Measurements from ENCODE around the gene STX8.

The STX8 gene

DNA sequence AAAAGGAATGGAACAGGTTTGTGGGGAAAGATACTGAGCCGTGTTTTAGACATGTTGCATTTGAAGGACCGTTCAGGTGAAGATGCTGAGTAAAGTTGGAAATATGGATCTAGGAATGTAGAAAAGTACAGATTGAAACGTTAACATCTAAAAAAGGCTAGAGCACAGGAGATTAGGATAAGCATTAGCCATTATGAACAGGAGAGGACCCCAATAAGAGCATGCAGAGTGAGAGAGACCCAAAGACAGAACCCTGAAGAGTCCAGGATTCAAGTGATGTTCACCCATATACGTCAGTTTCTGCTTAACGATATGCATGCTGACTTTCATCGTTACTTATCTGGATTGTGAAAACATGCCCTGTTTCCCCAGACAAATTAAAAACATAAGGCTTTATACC is 140.5 kb downstream of the STX8 start:
- DNase-seq, result no peak

DNA sequence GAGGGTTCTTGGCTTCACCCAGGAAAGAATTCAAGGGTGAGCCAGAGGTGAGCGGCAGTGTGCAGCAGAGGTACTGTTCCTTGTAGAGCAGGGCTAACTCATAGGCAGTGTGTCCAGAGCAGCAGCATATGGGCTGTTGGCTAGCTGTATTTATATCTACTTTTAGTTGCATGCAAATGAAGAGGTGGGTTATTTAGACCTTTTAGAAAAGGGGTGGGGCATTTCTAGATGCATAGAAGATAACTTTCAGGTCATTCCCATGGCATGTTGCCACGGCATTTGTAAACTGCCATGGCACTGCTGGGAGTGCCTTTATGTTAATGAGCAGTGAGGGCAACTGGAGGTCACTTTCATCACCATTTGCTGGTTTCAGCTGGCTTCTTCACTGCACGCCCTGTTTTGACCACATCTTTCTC is 141.0 kb downstream of the STX8 start:
- DNase-seq, result no peak

DNA sequence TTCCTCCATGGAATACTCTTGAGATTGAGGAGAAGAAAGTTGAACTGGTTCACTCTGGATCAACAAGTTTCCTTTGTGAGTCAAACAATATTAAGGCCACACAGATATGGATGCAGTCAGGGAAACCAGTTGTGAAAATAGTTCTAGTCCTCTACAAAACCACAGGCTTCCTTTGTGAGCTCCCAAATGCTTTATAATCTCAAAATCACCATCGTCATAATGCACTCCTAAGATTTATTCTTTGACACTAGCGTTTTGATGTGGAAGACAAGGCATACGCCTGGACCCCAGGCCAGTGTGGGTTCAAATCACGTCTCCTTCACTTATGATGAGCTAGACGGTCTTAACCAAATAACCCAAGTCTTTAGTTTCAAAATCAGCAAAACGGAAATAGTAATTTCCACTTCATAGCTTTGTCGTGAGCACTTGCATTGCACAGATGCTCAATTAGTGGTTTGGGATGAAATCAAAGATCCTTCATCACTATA is 142.6 kb downstream of the STX8 start:
- DNase-seq, result peak; percentile 32

DNA sequence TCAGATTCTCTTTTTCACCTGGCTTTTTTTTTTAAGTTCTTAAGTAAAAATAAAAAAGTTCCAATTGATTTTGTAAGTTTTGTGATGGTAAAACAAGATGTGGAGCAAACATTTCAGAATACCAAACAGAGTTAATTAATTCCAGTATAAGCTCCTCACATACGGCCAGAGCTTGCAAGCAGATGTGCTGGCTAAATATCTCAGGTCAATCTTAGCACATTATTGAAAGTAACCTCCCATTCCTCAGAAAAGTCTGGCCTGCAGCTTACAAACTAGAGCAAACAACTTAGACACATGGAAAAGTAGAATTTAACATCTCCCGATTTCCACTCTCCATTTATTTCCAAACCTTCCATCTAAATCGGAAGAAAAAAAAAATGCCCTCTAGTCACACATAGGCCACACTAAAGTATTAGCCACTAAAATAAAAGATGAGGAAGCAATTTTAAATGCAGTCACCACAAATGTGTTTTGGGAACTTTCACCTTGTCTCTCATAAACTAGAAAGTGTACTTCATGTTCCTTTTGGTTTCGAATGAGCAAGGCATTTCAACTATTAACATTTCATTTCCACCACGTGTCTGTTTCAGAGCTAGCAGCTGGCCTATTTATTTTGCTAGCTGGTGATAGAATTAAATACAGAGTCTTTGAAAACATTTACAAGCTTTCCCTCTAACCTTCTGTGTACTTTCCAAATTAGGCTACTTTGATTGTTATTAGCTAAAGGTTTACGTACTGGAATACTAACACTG is 143.3 kb downstream of the STX8 start:
- peak; percentile 30 for DNase-seq

DNA sequence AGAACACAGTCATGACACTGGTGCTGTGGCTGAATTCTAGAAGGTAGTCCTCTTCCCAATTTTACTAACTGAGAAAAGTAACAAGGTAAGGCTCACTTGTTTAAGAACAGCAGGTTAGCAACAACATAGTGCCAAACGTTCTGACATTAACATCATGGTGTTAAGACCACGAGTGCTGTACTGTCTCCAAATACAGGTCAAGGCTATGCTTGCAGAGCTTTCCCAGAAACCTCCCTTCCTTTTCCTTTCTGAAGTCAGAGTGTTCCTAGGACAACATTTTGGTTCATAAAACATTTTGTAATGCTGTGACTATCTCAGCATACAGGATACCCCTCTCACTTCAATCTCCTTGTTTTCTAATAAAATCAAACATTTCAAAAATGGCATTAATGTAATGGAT is 144.0 kb downstream of the STX8 start:
- DNase-seq, result no peak

DNA sequence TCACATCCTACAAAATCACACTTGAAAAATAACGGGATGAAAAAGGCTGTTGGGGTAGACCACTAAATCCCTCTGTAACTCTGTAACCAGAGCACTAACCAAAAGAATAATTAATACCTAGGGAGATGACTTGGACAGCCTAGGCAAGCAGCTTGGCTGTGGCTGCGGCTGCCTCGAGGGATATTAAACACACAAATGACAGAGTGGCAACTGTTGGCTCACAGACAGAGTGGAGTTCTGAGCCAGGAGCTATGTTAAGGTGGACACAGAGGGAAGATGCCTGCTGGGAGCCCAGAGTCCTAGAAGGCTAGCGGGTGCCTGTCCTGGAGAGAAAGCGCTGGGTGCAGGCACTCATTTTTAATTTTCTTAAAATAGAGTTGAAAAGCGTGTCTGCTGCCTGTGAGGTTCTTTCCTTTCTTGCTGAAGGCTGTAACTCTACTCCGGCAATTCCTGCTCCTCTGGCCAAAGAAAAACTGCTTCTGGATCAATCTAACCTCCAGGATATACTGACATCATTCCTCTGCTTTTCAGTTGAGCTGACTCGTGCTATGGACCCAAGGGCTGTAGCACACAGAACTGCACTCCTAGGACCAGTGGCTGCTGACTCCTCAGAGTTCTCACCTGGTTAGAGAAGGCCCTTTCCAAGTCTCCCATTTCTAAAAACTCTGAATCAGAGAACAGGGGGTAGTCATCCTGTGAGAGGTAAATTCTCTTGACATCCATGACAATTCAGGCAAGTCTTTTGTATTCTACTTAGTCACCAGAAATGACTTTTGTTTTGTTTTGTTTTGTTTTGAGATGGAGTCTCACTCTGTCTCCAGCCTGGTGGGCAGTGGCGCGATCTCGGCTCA is 147.9 kb downstream of the STX8 start:
- no peak for DNase-seq

DNA sequence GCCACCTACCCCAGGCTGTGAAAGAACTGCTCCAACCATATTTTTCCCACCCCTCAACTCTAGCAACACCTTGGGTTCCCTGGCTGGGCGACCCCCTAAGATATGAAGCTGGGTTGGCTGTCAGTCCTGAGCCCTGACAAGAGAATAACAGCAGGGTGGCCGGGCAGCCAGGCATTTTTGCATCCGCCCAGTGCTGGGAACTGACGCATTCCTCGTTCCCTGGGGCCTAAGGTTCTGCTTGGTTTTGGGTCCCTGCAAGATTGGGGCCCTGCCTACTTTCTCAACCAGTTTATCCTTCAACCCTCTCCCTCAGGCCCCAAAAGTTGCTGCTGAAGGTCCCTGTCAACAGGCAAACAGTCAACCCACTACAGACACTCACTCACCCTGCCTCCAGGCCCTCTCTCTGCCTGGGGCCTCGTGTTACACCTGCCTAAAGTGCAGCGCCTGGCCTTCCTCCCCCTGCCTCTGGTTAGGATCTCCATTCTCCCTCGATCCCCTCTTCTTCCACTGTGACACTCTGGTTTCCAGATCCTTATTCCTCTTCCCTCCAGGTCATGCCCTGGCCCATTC is 151.5 kb downstream of the STX8 start:
- no peak for DNase-seq

DNA sequence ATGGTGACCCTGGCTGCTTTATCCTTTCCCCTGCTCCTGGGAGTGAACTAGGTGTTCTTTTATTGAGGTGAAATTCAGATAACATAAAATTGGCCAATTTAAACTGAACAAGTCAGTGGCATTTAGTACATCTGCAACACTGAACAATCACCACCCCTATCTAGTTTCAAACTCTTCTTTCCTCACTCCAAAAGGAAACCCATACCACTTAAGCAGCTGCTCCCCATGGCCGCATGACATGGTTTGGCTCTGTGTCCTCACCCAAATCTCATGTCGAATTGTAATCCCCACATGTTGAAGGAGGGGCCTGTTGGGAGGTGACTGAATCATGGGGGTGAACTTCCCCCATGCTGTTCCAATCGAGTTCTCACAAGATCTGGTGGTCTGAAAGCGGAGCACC is 154.1 kb downstream of the STX8 start:
- no peak for DNase-seq

DNA sequence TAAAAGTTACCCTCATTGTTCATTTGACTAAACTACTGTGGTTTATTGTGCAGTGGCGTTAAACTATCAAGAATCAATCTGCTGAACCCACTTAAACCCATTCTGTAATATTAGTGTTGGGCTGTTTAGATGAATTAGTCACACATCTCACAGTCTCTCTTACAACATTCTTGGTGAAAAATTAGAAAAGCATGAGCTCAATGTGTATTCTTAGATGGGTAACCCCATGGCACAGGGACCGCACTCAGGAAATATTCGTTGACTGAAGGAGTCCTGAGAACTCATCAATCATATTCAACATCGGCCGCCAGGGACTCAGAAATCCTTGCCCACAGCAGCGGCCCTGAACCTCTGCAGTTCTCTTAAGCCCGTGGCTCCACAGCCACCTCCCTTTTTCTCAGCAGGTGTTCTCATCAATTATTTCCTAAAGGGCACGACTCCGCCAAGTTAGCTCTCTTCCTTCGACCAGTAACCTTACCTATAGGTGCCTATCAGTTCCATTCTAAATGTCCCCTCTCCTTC is 155.6 kb downstream of the STX8 start:
- DNase-seq, result no peak

DNA sequence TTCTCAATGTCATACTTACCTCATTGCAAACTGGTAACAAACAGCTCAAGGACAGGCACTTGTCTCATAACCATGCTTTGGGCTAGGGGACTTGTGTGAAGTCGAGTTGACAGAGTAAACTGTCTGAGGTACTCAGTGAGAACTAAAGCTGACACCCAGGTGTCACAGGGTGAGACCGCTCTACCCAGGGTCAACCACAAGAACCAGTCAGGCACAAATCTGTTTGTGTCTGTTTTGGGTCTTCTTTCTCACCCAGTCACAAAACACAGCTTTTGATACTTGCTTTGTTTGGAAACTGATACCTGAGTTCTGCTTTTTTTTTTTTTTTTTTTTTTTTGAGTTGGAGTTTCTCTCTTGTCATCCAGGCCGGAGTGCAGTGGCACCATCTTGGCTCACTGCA is 161.1 kb downstream of the STX8 start:
- DNase-seq, result no peak

DNA sequence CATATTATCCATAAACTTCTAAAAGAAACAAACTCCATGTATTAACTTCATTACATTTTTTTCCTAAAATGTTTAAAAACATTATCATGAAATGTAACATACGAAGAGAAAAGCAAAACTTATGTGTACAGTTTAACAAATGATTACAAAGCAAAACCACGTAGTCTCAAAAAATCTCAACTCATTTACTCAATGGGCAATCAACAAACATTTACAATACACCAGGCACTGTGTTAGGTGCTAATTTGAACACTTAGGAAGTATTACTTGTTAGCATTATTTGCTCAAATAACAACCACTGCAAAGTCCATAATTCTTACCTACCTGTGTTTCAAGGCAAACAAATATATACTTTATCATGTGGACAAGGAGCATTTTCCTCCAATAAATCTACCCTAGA is 164.9 kb downstream of the STX8 start:
- DNase-seq, result no peak

DNA sequence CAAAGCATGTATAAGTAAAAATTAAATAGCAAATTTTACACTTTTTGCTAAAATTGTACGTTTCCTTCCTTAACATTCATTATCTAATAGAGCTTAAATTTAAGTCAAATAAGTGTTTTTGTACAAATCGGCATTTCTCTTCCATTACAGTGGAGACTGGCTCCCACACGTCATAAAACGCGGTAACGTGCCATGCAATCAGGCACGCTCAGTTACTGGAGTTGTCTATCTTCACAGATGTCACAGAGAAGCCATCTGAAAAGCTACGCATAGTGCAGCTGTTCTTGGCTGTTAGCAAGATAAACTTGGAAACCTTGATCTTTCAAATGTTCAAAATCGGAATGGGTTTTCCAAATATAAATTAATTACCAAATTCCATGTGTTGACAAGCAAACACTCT is 165.3 kb downstream of the STX8 start:
- no peak for DNase-seq

DNA sequence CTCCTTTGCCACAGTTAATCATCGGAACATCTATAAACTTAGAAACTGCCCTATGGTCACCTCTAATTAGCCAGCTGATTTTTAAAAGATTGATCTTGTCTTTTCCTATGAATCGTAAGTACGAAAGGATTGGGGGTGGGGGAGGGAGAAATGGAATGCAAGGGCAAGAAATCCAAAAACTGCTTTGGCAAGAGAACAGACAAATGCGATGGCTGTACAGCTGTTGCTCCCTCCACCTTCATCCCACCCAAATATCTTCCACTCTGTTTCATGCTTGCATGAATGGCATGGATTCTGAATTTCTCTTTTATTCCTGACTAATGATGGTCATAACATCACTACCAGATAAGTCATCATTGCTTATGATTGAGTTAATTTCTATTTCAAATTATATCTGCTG is 165.7 kb downstream of the STX8 start:
- DNase-seq, result no peak

DNA sequence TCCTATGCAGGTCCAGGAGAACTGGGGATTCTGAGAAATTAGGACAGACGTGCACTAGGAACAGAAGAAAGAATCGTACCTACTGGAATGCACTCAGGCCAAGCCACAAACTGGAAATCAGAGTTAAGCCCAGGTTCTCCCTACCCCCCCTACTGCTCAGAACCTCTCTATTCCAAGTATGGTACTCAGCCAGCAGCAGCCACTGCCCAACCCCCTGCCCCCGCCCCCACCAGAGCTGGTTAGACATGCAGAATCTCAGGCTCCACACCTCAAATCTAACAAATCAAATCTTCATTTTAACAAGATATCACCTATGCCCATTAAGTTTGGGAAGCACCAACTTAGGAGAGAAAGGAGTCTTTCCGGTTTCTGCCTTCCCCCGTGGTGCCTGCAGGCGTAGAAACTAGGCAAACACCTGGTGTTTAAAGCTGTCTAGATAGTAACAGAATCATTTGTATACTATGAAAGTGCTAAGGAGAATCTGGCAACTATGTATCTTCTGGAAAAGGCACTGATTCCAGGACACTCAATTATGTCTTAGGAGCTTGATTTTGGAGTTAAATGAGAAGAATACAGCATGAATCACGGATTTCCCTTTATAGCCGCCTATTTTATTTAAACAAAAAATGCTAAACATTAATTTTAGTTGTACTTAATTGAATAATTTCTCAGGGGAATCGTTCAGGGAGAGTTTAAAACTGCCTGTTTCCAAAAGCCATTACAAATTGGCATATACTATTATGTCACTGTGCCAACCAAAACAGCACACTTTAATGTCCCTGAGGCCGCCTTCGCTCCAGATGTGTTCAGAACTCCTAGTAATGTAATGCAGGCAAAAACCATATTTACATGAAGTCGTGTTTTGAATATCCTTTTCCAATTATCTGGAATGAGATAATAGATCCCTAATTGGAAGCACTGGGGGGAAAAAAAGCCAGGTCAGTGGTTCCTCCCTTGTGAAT is 166.5 kb downstream of the STX8 start:
- DNase-seq, result no peak

DNA sequence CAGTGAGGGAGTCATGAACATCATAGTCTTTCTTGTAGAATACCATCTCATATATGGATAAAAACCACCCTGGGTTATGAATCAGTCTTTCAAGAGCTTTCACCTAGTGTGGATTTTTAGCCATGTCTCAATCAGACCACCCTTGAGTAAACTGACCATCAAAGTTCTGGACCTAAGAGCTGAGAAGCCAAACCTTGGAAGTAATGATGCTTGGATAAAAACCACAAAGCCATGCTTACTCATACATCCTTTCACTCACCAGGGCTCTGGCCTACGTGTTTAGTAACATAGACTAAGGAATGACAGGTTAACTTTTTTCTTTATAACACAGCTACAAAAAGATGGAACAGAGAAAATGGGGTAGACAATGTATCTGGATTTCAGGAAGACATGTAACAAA is 167.2 kb downstream of the STX8 start:
- DNase-seq, result no peak

DNA sequence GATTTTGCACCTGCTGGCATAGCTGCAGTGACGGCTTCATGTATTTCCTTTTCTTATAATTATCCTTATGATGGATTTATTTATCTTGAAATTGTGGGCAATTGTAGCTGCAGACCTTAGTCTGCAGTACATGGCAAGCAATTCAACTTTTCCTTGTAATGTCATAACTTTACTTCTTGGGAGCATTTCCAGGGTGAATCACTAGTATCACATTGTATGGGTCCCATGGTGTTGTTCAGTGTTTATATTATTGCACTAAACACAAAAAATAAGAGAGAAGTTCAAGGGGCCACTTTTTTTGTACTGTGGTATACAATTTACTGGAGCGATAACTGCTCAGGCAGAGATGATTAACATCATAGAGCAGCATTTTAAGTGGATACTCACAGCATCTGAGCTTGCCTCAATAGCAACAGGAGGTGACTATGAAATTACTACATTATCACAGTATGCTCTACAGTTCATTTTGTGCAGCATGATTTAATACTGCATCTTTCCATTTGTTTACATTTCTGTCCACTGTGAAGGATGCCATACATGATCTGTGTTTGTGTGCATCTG is 169.5 kb downstream of the STX8 start:
- no peak for DNase-seq

DNA sequence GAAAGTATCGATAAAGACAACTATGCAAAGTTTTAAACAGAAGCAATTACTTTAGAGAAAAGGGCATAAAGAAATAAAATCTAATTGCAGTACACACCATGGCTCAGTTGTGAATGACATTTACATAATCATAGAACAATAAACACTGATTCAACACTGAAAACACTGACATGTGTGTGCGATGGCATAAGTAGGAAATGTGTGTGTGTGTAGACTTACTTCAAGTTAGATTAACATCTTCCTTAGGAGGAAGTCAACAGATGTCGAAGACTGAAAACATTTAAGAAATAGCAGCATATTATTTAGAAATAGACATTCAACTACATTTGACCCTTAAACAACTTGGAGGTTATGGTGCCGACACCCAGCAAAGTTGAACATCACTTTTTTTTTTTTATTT is 172.4 kb downstream of the STX8 start:
- DNase-seq, result peak; percentile 7

DNA sequence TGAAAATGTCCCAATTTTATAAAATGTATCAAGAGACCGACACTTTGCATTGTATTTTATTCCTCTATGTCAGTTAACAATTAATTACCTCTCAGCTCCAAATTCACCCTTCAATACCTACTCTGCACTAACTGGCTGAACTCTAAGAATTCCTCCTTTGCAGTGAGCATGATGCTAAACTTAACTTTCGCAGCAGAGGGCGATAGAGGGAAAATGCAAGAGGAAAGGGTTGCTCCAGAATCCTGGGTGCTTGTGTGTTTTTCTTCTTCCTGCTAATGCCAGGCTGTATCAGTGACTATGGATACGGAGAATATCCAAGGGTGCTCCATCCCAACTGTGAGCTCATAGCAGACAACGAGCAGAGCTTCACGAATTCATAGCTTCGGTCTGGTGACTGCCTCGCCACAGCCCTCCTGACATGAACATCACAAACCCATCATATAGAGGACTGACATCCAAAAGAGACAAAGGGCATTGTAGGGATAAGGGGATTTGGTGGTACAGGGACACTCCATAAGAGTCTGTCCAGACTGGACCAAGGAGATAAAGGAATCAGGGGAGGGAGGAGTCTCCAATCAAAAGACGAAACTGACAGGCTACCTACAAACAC is 172.9 kb downstream of the STX8 start:
- peak; percentile 27 for DNase-seq

DNA sequence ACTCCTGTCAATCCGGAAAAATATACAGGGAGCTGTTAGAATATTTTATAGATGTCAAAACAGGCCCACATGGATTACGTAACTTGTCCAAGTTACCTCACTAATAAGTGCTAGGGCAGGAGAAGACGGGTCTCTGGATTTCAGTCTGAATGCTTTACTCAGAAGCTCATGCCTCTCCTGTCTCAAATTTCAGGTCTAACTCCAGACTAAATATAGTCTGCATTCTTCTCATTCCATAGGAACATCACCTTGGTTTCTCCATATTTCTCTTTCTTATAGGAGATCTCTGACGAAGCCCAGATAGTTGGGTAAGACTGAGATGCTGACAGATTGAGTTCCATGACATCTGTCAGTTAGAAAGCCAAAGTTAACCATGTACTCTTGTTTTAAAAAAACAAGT is 174.2 kb downstream of the STX8 start:
- no peak for DNase-seq

DNA sequence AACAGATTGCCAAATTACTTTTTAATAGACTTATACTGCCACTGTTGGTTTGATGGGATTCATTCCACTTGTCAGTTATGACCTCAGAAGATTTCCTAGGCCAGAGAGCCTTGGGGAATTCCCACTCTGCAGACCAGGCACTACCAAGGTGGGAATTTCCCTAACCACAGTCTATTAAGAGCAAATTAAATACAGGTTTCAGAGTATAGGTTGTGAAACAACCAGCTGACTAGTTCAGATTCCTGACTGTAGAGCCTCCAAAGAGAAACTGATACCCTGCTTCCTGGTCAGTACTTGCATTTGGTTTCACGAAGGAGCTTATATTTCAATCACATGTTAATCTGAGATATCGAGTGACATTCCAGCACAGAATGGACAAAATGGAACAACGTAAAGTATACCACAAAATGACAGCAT is 186.5 kb downstream of the STX8 start:
- DNase-seq, result no peak

DNA sequence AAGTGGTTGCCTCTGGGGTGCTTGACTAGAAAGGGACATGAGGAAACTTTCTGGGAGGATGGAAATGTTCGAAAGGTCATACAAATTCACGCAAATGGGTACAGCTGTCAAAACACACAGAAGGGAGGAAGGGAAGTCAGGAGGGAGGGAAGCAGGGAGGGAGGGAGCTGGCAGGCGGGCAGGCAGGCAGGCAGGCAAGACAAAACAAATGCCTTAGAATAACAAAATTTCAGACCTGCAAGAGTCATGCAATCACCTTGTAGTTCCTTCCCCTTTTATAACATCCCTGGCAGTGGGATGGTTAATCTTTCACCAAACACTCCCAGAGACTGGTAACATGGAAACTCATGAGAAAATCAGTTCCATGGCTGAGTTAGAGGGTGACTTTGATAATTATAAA is 189.2 kb downstream of the STX8 start:
- DNase-seq, result no peak

DNA sequence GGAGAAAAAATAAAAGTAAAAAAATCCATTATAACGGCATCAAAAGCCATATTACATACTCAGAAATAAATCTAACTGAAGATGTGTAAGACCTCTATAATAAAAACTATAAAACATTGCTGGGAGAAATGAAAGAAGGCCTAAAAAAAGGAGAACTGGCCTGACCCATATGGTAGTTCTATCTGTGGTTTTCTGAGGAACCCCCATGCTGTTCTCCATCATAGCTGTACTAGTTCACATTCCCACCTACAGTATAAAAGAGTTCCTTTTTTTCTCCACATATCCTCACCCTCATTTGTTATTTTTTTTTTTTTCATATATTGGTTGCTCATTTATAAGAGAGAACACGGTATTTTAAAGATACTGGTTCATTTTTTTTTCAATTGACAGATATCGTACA is 191.8 kb downstream of the STX8 start:
- peak; percentile 82 for DNase-seq
